ENCODE measurements around the gene GALNS.
"Not testable (repeated sequence)": the region's sequence is repeated elsewhere in the genome, so short reads cannot be mapped to it uniquely, and the experiment has no call there.

The GALNS gene, protein sequence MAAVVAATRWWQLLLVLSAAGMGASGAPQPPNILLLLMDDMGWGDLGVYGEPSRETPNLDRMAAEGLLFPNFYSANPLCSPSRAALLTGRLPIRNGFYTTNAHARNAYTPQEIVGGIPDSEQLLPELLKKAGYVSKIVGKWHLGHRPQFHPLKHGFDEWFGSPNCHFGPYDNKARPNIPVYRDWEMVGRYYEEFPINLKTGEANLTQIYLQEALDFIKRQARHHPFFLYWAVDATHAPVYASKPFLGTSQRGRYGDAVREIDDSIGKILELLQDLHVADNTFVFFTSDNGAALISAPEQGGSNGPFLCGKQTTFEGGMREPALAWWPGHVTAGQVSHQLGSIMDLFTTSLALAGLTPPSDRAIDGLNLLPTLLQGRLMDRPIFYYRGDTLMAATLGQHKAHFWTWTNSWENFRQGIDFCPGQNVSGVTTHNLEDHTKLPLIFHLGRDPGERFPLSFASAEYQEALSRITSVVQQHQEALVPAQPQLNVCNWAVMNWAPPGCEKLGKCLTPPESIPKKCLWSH

DNA sequence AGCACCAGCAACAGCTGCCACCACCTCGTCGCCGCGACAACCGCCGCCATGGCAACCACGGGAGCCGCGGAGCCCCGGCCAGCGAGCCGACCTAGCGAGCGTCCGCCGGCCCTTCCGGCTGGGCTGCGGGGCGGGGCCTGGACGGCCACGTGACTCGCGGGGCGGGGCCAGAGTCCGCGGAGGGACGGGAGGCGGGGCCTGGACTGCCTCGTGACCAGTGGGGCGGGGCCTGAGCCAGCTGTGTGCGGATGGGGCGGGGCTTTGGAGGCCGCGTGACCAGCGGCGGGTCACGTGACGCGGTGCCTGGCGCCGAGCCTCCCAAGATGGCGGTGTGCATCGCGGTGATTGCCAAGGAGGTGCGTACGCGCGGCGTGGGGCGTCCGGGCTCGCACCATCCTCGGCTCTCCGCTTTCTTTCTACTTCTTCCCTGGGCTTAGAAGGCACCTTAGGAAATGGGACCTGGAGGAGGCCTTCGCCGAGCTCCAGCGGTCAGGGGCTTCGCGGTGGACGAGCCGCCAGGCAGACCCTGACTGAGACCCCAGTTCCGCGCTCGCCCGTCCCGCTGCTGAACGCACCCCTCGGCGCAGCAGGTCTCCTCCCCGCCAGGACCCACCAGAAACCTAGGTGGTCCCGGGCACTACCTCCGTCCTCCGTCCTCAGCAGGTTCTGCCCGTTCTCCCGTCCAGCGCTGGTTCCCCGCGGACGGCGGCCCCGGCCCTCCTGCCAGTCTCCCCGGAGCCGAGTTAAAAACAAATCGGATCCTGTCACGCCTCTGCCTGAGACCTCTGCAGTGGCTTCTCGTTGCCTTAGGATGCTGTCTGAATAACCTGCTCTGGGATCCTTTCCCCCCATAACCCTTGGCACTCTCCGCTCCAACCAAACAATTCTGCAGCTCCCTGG lies at the start of gene GALNS, which contains the start of gene TRAPPC2L:
GALNS (minus strand) TSS at position 120 of the 900 bp plus-strand sequence; CDS start at position 50, 70 bp downstream.
TRAPPC2L (plus strand) TSS at position 300 of the 900 bp plus-strand sequence; CDS start at position 324, 24 bp downstream.
- DNase-seq: peak; percentile 97 to 99 (median 98)

DNA sequence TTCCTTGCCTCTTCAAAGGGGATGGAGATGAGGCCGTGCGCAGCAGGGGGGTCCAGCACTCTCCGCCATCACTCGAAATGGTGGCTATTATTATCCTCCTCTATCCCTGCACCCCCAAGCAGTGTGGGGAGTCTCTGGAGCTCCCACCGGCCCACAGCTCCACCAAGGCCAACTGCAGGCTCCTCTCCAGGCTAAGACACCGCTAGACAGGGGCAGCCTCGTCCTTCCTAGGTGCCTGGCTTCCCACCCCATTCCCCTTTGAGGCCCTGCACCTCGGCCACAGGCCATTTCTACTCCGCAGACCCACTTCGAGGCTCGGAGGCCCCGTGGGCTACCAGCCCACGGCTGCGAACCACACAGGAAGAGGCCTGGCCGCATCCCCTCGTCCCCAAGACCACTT lies 49.3 kb upstream of the GALNS start:
- DNase-seq: no peak

DNA sequence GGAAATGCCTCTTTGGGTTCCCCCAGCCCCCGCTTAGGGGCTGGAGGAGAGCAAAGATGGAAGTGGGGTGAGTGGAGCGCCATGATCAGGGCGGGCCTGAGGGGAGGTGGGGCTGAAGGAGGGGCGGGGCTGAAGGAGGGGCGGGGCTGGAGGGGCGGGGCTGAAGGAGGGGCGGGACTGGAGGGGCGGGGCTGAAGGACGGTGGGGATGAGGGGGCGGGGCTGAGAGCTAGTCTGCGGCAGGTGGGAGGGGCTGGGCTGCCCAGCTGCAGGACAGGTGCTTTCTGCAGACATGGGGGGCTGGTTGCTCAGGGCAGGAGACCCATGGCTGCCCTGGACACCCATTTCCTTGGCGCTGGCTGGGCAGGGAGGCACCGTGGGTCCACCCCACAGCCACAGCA lies 48.8 kb upstream of the GALNS start:
- DNase-seq: no peak

DNA sequence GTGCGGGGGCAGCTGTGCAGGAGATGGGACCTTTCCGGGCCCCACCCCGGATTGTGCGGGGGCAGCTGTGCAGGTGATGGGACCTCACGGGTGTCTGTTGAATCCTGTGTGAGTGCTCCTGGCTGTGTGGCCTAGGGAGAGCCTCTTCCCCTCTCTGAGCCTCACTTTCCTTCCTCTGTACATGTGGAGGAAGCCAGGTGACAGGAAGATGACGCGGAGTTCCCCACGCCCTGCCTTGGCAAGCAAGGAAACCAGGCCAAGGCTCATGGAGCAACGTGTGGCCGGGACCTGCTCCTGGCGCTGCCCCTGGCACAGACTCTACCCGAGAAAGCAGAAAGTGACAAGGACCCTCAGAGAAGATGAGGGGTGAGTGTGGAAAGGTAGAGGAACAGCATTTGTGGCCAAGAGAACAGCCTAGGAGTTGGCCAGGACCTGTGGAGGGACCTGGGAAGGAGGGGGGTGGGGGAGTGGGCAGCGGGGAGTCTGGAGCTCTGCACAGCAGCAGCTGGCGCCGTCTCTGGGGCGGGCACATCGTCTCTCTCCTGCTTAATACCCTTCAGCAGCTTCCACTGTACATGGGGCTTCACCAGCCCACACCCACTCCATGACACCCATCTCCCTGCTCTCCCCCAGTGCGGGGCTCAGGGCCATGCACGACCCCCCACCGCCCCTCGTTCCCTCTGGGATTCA lies 48.1 kb upstream of the GALNS start:
- no peak for DNase-seq

DNA sequence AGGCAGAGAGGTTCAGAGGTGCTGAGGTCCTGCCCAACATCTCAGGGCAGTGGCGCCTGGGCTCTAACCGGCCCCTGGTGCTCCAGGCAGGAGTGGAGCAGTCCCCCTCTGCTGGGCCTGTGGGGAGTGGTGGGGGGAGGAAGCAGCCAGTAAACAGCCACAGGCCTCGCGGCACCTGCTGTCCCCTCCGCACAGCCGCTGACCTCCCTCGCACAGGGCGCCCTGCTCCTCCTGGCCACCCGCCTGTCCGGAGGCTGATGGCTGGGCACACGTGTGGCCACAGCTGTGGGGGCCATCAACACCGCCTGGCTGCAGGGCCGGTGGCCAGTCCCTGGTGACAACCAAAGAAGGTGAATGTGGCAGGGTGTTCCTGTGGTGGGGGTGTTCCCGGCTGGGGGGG lies 46.5 kb upstream of the GALNS start:
- DNase-seq: no peak

DNA sequence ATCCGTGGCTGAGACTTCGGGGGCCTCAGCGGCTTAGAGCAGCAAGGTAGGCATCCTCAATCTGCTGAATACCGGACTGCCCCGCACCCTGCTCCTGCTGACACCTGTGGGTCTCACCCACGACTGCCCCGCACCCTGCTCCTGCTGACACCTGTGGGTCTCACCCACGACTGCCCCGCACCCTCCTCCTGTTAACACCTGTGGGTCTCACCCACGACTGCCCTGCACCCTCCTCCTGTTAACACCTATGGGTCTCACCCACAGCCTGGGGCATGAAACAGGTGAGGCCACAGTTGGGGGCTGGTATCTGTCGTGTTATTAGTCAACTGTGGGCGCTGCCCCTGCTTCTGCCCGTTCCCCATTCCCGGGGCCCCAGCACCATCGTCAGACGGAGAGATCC lies 46.0 kb upstream of the GALNS start:
- DNase-seq: no peak

DNA sequence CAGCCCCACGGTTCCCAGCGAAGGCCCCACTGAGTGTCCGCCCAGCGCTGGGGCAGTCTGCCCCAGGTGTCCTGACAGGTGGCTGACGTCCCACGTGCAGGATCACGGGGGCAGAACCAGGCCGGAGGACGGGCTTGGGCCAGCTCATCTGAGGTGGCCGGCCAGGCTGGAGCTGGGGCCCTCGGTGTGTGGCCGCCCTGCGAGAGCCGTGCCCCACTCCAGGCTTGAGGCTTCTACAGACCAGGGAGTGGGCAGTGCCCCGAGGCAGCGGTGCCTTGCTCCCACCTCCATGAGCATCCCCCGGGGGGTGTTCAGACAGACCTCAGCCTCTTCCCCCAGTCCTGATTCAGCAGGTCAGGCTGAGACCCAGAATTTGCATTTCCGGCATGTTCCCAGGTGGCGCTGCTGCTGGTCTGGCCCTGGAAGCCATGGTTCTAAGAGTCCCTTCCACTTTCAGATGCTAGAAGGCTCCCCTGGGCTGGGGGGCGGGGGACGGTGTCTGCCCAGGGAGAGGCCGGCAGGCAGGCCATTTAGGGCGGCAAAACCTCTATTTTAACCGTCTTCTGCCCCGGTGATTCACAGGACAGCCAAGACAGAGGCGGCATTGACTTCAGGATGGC lies 45.1 kb upstream of the GALNS start:
- DNase-seq: no peak

DNA sequence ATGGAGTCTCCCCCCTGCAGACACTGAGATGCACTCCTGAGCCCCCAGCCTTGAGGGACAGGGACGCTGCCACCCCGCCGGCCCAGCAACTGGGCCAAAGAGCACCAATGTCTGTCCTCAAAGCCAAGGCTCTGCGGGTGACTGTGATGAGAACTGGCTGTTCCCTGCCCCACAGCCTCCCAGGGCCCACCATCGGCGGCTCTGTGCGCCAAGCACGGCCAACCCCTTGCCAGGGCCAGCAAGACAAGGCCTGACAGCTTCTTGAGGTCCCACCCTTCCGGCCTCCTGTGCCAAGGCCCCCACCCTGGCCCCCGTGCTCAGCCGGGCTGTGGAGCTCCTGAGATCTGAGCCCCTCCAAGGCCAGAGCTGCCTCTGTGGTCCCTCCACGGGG lies 43.9 kb upstream of the GALNS start:
- no peak for DNase-seq

DNA sequence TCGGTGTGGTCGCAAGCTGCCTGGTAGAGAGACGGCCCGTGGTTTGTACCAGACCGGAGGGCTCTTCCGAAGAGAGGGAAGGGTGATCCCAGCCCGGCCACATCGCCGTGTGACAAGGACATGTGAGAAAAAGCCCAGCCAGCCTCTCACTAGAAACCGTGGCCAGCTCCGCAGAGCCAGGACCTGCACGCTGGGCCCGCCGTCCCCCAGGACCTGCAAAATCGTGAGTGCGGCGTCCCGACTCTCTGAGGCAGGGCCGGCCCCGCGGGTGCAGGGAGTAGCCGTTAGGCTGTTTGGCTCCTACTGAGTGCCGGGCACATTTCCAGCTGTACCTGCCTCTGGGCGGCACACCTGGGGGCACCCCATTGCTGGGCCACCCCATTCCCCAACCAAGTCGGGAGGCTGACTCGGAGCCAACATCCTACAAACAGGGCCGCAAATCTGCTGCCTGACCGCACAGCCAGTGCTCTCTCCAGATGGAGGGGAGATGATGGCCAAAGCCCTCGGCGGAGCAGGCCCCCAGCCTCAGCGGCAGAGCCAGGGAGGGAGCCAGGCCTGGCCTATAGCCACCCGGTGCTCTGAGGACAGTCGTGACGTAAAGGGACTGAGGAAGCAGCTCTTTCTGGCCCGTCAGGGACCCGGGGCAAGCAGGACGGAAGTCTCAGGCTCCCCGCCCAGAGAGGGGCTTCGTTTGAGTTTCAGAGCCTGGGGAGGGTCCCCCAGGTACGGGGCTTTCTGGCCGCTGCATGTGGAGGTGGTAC lies 43.3 kb upstream of the GALNS start:
- no peak for DNase-seq

DNA sequence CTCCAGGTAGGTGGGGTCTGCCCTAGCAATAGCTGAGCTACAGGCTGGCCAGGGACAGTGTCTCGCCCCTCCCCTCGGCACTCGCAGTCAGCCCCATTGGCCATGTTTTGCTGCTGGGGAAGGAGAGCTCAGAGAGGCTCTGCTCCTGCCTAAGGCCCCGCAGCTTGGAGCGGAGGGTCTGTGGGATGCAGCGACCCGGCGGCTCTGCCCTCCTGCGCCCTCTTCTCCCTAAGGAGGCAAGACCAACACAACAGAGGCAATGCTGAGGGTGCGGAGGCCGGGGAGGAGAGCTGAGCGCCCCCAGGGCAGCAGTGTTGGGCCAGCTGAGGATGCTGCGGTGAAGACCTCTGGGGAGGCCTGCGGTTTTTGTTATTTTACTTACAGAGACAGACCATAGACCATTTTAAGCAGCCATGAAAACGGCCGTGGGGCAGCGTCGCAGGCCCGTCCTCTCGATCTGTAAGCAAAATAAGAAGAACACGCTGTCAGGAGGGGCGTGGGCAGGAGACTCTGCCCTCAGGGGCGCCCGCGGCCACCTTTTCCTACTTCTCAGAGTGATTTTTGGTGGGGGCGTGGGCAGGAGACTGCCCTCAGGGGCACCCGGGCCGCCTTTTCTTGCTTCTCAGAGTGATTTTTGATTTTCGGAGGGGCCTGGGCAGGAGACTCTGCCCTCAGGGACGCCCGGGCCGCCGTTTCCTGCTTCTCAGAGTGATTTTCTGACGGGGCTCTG lies 41.1 kb upstream of the GALNS start:
- DNase-seq: no peak

DNA sequence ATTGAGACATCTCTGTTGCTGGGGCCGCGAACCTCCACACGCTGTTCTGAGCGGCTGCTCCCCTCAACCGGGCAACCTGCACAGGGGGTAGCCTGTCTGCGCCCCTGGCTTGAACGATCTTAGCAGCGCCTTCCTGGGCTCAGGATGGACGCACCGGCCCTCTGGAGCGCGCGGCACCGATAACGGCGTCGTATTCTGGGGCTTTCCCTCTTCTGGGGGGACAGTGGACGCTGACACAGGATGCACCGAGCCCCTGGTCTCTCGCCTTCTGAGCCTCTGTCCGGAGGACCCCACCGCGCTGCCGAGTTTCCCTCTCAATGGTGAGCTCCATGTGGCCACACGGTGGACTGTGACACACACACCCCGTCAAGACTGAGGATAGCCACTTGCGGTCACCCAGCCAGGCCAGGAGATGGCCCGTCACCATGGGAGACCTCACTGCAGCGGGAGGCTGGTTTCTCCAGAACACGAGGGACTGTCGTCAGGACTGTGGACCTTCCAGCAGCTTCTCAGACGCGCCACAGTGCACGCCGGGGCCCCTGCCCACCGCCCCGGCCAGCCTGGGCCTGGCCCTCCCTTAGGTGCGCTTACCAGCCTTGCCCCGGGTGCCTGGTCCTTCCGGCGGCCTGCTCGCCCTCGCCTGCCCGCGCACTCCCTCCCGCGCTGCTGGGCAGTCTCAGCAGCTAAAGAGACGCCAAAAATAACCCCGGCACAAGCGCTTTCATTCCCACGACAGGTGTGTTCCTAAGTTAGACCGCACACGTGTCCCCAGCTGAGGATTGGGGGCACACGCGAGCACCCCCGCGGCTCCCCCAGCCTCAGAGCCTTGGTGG lies 39.7 kb upstream of the GALNS start:
- DNase-seq: no peak

DNA sequence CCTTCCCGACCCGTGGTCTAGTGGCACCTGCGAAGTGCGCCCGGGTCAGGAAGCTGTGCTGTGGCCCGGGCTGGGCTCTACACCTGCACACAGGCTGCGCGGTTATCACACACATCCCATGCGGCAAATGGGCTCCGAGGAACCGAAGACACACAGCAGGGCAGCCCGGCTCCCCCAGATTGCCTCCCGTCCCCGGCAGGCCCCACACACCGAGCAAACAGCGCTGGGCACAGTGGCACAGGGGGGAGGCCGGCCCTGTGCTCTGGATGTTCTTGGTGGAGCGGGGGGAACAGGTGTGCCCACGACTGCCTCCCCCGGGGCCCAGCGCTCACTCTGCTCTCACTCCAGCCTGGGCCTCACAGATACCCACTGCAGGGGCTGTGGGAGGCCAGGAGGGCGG lies 38.6 kb upstream of the GALNS start:
- no peak for DNase-seq

DNA sequence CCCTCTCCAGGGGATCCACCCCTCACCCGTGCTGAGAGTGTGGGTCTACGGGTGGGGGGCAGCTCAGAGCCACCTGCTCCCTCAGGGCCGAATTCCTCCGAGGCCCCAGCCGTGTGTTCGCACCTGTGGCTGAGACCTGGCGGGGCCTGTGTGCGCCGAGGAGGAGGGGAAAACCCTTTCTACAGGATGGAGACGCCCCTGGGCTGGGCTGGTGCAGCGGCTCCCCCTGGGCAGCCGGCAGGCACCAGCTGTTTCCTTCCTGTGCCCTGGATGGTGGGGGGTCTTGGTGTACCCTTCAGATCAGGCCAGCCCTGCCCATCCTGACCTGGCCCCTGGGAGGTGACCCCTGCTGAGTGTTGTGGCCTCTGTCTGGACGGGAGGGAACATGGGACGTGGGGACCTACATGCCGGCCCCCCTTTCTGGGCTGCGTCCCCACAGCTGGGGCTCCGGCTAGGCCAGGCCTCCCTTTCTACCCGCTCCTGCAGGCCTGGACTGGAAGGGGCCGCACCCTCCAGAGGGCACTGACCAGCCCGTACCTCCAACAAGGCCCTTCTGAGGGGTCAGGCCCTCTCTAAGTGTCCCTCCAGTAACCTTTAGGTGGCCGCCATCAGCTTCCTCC lies 38.0 kb upstream of the GALNS start:
- no peak for DNase-seq

DNA sequence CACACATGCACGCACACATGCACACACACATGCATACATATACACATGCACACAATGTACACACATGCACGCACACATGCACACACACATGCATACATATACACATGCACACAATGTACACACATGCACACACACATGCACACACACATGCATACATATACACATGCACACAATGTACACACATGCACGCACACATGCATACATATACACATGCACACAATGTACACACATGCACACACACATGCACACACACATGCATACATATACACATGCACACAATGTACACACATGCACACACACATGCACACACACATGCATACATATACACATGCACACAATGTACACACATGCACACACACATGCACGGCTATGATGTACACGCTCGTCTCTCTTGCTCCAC lies 37.5 kb upstream of the GALNS start:
- DNase-seq: not testable (repeated sequence)

DNA sequence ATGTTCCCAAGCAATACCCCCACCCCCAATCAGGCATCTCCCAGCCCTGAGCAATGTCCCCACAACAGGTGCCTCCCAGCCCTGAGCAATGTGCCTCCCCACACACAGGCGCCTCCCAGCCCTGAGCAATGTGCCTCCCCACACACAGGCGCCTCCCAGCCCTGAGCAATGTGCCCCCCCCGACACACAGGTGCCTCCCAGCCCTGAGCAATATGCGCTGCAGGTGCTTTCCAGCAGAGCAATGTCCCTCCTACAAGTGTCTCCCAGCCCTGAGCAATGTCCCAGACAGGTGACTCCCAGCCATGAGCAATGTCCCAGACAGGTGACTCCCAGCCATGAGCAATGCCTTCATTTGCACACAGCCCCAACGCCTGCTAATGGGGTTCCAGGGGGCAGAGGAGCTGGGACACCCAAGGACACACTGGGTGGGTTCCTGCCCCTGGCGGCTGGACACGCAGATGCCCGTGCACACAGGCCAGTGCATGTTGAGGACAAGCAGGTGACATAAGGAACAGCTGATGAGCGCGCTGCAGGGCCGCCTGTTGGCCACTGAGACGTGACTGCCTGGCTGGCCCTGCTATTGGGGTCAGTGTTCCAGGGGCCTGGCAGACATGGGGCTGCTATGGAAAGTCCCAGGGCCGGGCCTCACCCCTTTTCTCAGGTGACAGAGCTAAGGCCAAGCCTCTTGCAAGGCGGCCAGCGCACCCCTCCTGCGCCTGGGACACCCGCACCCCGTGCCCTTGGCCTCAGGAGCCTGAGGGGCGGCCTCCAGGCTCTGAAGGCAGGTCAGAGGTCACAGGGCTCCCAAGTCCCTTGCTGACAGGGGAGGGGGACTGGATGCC lies 36.6 kb upstream of the GALNS start:
- DNase-seq: no peak

DNA sequence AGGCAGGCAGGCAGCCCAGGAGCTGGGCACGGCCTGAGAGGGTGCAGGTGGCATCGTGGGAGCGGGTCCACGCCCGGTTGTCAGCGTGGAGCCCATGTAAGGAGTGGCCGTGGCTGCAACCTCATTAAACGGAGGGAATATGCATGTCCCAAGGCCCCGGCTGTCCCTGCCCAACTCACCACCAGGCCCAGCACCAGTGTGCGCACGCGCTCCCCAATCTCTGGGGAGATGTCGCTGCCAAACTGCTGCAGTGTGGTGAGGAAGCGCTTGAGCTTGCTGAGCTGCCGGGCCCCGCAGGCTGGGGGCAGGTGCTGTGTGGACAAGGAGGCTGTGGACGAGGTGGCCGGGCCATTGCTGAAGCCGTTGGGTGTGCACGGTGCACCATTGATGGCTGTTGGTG lies 35.3 kb upstream of the GALNS start:
- DNase-seq: no peak

DNA sequence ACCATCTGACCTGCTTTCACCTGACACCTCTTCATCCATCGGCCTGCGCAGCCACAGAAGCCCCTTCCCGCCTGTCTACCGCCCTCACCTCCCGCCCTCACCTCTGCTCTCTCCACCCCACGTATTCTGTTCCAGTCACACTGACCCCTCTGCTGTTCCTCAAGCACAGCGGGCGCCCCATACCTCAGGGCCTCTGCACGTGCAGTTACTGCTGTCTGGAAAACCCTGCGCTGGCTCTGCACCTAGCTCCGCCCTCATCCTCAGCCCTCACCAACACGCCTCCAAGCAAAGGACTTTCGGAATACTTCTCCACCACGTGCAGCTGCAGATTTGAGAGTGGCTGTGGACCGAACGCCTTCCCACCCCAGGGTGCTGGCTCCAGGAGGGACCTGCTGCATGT lies 34.3 kb upstream of the GALNS start:
- no peak for DNase-seq

DNA sequence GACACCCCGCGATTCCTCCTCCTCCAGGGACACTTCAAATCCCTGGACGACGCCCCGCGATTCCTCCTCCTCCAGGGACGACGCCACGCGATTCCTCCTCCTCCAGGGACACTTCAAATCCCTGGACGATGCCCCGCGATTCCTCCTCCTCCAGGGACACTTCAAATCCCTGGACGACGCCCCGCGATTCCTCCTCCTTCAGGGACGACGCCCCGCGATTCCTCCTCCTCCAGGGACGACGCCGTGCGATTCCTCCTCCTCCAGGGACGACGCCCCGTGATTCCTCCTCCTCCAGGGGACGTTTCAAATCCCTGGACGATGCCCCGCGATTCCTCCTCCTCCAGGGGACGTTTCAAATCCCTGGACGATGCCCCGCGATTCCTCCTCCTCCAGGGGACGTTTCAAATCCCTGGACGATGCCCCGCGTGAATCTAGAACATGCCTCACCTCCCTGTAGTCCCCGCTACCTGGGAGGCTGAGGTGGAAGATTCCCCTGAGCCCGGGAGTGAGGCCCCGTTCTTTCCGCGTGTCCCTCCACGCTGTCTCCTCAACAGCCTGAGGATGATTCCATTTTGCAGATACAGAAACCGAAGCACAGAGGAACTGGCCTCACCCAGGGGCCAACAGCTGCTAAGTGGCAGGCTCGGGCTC lies 33.1 kb upstream of the GALNS start:
- not testable (repeated sequence) for DNase-seq

Data from activated naive CD4-positive, alpha-beta T cell (primary cell).